ENCODE data around the gene PRKACA.

The PRKACA gene

DNA sequence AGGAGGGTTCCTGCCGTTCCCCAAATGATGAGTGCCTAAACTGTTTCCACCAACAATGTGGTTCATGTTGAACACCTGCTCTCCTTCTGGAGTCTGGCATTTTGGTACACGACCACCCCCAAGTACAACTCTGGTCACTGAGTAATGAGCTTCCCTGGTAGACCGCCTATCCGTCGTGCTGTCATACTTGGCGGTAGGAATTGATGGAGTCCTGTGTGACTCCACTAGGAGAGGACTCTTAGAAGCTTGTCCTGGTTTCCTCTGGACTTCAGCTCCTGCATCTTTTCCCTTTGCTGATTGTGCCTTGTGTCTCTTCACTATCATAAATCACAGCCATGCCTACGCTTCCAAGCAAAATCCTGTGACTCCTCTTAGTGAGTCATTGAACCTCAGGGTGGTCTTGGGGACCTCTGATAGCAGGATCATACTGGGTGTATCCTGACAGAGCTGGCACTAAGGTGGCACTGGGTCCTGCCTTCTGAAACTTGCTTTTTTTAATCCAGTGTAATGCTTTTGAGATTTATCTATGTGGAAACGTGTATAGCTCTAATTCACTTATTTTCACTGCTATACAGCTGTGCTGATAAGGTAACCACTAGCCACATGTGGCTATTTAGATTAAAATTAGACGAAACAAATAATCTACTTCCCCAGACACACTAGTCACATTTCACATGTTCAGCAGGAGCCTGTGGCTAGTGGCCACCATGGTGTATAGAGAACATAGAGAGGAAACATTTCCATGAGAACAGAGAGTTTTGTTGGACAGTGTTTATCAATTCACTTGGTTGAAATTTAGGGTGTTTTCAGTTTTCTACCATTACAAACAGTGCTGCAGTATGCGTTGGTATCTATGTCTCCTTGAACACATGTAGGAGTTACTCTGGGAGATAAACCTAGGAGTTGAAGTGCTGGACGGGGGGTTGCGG lies 25.0 kb upstream of the PRKACA start:
- TF ChIP-seq POLR2AphosphoS5 (IDR thresholded peaks at IDR 0.05; ENCODE audit: low read depth) = no peak
- TF ChIP-seq, protein P1, sequence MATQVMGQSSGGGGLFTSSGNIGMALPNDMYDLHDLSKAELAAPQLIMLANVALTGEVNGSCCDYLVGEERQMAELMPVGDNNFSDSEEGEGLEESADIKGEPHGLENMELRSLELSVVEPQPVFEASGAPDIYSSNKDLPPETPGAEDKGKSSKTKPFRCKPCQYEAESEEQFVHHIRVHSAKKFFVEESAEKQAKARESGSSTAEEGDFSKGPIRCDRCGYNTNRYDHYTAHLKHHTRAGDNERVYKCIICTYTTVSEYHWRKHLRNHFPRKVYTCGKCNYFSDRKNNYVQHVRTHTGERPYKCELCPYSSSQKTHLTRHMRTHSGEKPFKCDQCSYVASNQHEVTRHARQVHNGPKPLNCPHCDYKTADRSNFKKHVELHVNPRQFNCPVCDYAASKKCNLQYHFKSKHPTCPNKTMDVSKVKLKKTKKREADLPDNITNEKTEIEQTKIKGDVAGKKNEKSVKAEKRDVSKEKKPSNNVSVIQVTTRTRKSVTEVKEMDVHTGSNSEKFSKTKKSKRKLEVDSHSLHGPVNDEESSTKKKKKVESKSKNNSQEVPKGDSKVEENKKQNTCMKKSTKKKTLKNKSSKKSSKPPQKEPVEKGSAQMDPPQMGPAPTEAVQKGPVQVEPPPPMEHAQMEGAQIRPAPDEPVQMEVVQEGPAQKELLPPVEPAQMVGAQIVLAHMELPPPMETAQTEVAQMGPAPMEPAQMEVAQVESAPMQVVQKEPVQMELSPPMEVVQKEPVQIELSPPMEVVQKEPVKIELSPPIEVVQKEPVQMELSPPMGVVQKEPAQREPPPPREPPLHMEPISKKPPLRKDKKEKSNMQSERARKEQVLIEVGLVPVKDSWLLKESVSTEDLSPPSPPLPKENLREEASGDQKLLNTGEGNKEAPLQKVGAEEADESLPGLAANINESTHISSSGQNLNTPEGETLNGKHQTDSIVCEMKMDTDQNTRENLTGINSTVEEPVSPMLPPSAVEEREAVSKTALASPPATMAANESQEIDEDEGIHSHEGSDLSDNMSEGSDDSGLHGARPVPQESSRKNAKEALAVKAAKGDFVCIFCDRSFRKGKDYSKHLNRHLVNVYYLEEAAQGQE (IDR thresholded peaks at IDR 0.05; ENCODE audit: insufficient replicate concordance, low read depth) = no peak
- no peak for TF ChIP-seq GABPA (IDR thresholded peaks at IDR 0.05; ENCODE audit: low read depth)
- TF ChIP-seq SPI1 (IDR thresholded peaks at IDR 0.05; ENCODE audit: borderline replicate concordance, low read depth) = no peak
- TF ChIP-seq, protein P2, sequence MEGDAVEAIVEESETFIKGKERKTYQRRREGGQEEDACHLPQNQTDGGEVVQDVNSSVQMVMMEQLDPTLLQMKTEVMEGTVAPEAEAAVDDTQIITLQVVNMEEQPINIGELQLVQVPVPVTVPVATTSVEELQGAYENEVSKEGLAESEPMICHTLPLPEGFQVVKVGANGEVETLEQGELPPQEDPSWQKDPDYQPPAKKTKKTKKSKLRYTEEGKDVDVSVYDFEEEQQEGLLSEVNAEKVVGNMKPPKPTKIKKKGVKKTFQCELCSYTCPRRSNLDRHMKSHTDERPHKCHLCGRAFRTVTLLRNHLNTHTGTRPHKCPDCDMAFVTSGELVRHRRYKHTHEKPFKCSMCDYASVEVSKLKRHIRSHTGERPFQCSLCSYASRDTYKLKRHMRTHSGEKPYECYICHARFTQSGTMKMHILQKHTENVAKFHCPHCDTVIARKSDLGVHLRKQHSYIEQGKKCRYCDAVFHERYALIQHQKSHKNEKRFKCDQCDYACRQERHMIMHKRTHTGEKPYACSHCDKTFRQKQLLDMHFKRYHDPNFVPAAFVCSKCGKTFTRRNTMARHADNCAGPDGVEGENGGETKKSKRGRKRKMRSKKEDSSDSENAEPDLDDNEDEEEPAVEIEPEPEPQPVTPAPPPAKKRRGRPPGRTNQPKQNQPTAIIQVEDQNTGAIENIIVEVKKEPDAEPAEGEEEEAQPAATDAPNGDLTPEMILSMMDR (IDR thresholded peaks at IDR 0.05; ENCODE audit: insufficient read depth, low read length) = no peak
- no peak for DNase-seq (ENCODE audit: low read depth in 1 of 2, low spot score in 1 of 2)
- Histone ChIP-seq H3K4me3 (replicated peaks; ENCODE audit: insufficient read depth, low read length) (no peak overlapping the region), H3K27me3 (ENCODE audit: insufficient read depth, poor library complexity, severe bottlenecking) (no peaks in the 10 kb centered on the region), H3K27ac (replicated peaks) (no peak overlapping the region)

DNA sequence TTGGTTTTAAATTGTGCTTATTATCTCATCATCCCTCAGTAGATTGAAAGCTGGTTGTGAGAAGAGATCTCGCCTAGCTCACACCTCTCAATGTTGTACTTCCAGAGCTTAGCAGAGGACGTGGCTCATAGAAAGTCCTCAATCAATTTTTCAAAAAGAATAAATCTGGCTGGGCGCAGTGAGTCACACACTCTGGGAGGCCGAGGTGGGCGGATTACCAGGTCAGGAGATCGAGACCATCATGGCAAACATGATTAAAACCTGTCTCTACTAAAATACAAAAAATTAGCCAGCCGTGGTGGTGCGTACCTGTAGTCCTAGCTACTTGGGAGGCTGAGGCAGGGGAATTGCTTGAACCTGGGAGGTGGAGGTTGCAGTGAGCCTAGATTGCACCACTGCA lies 23.5 kb upstream of the PRKACA start:
- TF ChIP-seq GABPA (IDR thresholded peaks at IDR 0.05; ENCODE audit: low read depth) (no peak), SPI1 (IDR thresholded peaks at IDR 0.05; ENCODE audit: borderline replicate concordance, low read depth) (no peak), POLR2AphosphoS5 (IDR thresholded peaks at IDR 0.05; ENCODE audit: low read depth) (no peak)
- TF ChIP-seq, protein P1 (IDR thresholded peaks at IDR 0.05; ENCODE audit: insufficient replicate concordance, low read depth) = no peak
- TF ChIP-seq, protein P2 (IDR thresholded peaks at IDR 0.05; ENCODE audit: insufficient read depth, low read length) = no peak
- no peak for DNase-seq (ENCODE audit: low read depth in 1 of 2, low spot score in 1 of 2)
- H3K4me3 ChIP-seq (replicated peaks; ENCODE audit: insufficient read depth, low read length) = no peak overlapping the region
- no peak overlapping the region for H3K27ac ChIP-seq (replicated peaks)
- H3K27me3 ChIP-seq (ENCODE audit: insufficient read depth, poor library complexity, severe bottlenecking) = no peaks in the 10 kb centered on the region

DNA sequence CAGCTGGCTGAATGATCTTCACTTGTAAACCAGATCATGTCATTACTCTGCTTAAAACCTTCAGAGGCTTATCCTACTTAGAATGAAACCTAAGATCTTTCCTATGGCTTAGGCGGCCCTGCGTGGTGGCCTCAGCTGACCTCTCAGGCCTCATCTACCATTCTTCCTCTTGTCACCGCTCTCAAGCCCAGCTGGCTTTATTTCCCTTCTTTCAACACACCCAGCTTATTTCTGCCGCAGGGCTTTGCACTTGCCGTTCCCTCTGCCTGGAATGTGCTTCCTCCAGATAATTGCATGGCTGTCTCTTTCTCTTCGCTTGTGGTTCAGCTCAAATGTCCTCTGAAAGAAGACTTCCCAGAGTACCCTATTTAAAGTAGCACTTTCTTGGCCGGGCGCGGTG lies 22.4 kb upstream of the PRKACA start:
- Histone ChIP-seq H3K4me3 (replicated peaks; ENCODE audit: insufficient read depth, low read length) (no peak overlapping the region), H3K27ac (replicated peaks) (0 out of 2 replicates have a peak overlapping the region, but pooled peaks have one; percentile 20), H3K27me3 (ENCODE audit: insufficient read depth, poor library complexity, severe bottlenecking) (no peaks in the 10 kb centered on the region)
- DNase-seq (ENCODE audit: low read depth in 1 of 2, low spot score in 1 of 2) = peak; percentile 48 to 79
- TF ChIP-seq GABPA (IDR thresholded peaks at IDR 0.05; ENCODE audit: low read depth) (no peak), POLR2AphosphoS5 (IDR thresholded peaks at IDR 0.05; ENCODE audit: low read depth) (peak; percentile 72; the same call in 1 of the 2 replicates), SPI1 (IDR thresholded peaks at IDR 0.05; ENCODE audit: borderline replicate concordance, low read depth) (no peak)
- TF ChIP-seq, protein P1 (IDR thresholded peaks at IDR 0.05; ENCODE audit: insufficient replicate concordance, low read depth) = no peak

Data from HL-60 (cell line).